Activated CD4-positive, CD25-positive, alpha-beta regulatory T cell treated with anti-CD3 and anti-CD28 coated beads, Interleukin-2, amount 50 U/mL, for 24 hours (primary cell): ENCODE data around the gene CD84.
"Not testable (repeated sequence)": the region's sequence is repeated elsewhere in the genome, so short reads cannot be mapped to it uniquely, and the experiment has no call there.

ENCODE experiments used
- ATAC-seq, 2 donors: fragments of 150-1000 bp; cut with Tn5 transposase; one replicate each; pipeline ENCODE4 v1.10.0; 2021; ENCODE audit warnings: mild to moderate bottlenecking in 1 of 2, moderate library complexity in 1 of 2

The CD84 gene

GRCh38 chr1:160539990-160540858, 39.1 kb downstream of the CD84 start:
- peak; percentile 87 to 88 for ATAC-seq

DNA sequence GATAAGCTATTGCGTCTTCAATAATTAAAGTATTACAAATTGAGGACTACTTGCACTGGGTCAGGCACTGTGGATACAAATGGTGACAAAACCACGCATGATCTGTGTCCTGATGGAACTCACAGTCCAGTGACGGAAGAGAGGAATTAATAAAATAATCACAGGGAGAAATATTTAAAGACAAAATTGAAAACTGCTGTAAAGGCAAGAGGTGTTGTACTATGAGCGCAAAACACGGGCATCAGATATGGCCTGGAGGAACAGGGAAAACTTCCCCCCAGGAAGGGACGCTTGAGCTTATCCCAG, 39.7 kb downstream of the CD84 start:
- no peak for ATAC-seq

DNA sequence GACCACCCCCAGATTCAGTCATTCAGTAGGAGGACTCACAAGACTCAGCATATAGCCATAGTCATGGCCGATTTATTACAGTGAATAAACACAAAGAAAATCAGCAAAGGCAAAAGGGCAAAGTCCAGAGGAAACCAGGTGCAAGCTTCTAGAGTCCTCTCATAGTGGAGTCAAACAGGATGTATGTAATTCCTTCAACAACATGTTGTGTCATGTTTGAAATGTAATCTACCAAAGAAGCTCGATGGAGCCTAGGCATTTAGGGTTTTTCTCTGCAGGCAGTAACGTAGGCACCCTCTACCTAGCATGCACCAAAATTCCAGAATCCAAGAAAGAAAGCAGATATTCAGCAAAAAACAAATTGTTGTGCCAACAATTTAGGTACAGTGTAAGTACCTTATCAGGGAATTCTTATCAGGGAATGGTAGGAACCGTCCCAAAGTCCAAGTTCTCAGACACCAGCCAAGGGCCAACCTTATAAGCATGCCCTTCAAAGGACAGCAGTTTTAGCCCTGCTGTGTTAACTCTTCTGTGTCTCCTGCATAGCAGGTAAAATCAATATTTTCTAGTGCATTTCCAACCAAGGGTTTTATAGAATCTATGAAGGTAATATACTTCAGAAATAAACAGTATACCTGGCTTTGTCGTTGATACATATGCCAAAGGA, 40.2 kb downstream of the CD84 start:
- no peak for ATAC-seq

GRCh38 chr1:160537714-160538665, 41.3 kb downstream of the CD84 start:
- ATAC-seq: no peak

GRCh38 chr1:160534823-160535605, 44.3 kb downstream of the CD84 start:
- ATAC-seq: no peak

- ATAC-seq: not testable (repeated sequence)
Measured at GRCh38 chr1:160532557-160532813, 46.8 kb downstream of the CD84 start.

- not testable (repeated sequence) for ATAC-seq
Measured at GRCh38 chr1:160531809-160532556, 47.3 kb downstream of the CD84 start.

DNA sequence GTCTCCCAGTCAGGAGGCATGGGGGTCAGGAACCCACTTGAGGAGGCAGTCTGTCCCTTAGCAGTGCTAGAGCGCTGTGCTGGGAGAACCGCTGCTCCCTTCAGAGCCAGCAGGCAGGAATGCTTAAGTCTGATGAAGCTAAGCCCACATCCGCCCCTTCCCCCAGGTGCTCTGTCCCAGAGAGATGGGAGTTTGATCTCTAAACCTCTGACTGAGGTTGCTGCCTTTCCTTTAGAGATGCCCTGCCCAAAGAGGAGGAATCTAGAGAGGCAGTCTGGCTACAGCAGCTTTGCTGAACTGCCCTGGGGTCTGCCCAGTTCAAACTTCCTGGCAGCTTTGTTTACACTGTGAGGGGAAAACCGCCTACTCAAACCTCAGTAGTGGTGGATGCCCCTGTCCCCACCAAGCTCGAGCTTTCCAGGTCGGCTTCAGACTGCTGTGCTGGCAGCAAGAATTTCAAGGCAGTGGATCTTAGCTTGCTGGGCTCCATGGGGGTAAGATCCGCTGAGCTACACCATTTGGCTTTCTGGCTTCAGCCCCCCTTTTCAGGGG, 49.8 kb downstream of the CD84 start:
- ATAC-seq: not testable (repeated sequence)

GRCh38 chr1:160523789-160524188, 55.5 kb downstream of the CD84 start:
- ATAC-seq: not testable (repeated sequence)

- peak; percentile 42 to 52 for ATAC-seq
Measured at GRCh38 chr1:160522622-160523345, 56.5 kb downstream of the CD84 start, which contains the start of gene SLAMF6. Gene SLAMF6, minus strand, starts transcription at chr1:160523255. Its CDS starts 63 bp downstream, at chr1:160523192.

DNA sequence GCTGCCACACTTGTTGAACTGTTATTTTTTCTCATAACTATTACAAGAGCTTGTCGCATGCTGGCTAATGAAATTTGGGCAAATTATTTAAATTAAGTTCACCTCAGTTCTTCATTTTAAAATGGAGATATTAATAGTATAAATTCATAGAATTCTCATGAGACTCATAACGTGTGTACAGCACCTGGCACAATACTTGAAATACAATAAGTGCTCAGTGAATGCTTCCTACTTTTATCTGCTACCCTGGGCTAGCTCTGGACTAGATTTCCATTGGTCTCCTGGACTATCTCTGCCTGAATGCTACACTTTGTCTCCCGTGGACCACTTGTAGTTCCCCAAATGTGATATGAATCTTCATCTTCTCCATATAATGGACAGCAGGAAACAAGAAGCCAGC, 57.2 kb downstream of the CD84 start:
- peak in 1 of 2 donors; percentile 7 for ATAC-seq

DNA sequence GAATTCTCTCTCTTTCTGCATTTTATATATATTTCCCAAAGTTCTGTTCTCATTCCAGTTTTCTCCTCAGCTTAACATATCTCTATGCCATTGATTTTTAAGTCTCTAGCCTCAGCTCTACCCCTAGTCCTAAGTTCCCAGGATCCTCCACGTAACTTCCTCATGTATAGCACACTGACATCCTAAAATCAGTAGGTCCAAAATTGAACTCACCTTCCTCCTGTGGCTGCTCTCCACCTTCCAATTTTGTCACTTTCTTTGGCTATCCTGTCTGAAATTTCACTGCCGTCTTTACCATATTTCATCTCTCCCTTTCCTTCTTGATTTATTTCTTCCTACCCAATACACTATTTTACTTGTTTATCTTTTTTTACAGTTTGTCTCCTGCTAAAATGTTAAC, 57.7 kb downstream of the CD84 start:
- no peak for ATAC-seq

DNA sequence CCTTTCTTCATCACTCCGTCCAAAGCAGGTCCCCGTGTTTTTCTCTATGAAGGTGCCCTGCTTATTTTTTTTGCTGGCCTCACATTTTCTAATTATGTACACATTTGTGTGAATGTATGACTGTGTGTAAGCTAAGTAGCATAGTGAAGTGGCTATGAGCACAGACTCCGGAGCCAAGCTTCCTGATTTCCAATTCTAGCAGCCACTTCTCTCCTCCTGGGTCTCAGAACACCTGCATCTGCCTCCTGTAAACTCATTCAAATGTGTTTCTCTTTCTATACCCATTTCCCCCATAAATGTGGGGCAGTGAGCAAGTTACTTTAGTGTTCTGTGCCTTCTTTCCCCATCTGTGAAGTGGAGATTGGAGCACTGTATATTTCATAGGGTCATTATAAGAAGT, 58.3 kb downstream of the CD84 start:
- peak; percentile 6 to 20 for ATAC-seq

DNA sequence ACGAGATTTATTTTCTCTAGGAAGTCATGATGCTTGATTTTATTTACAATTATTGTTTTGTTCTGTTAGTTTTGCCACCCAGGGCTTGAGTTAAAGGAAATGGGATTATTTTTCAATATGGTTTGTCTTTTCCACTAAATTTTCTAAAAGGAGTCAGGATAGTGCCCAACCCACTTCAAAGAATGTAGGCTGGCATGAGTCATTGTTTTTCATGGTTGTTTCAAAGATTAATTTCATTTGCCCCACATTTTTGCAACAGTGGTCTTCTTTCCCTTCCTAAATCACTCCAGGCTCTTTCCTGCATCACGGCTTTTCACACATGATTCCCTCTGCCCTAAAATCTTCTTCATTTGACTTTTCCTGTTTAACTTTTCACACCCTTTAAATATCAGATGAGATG, 58.7 kb downstream of the CD84 start:
- no peak for ATAC-seq

- ATAC-seq: peak; percentile 62
Measured at GRCh38 chr1:160519642-160520435, 59.5 kb downstream of the CD84 start.

DNA sequence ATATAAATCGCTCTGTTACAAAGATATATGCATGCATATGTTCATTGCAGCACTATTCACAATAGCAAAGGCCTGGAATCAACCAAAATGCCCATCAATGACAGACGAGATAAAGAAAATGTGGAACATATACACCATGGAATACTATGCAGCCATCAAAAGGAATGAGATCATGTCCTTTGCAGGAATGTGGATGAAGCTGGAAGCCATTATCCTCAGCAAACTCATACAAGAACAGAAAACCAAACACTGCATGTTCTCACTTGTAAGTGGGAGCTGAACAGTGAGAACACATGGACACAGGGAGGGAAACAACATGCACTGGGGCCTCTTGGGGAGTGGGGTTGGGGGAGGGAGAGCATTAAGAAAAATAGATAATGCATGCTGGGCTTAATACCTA, 61.8 kb downstream of the CD84 start:
- not testable (repeated sequence) for ATAC-seq

DNA sequence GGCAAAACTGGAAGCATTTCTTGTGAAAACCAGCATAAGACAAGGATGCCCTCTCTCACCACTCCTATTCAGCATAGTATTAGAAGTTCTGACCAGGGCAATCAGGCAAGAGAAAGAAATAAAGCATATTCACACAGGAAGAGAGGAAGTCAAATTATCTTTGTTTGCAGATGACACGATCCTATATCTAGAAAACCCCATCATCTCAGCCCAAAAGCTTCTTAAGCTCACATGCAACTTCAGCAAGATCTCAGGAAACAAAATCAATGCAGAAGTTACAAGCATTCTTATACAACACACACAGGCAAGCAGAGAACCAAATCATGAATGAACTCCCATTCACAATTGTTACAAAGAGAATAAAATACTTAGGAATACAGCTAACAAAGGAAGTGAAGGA, 63.4 kb downstream of the CD84 start:
- ATAC-seq: not testable (repeated sequence)

DNA sequence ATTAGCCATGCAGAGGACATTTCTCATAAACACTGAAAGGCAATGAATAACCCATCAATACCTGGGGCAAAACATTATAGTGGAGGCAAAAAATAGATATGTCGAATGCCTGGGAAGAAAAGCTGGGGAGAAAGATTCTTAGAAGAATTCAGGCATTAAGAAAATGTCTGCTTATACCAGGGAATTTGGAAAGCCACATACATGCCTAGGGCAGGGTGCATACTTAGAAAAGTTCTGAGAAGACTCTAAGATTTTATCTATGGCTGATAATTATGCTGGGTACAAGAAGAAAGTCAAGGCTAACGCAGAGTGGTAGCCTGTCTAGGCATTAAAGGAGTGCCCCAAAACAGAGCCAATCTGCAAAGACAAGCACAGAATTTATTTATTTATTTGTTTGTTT, 74.6 kb downstream of the CD84 start:
- ATAC-seq: no peak

DNA sequence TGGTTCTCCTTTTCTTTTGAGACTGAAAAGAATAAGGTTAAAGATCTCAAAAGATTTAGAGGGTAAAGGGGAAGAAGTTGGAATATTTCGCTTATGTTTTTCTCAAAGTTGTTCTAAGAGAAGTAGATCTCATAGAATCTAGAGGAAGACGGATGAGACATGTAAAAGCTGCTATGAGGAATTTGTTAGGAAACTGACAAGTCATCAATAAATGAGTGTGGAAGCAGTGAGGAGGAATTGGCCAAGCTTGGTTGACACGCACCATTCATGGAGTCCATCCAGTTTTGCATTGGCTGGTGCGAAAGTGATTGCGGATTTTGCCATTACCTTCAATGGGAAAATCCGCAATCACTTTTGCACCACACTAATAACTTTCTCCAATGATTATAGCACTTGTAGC, 76.2 kb downstream of the CD84 start:
- ATAC-seq: no peak
